ENCODE data around the gene SLC39A11.

DNA sequence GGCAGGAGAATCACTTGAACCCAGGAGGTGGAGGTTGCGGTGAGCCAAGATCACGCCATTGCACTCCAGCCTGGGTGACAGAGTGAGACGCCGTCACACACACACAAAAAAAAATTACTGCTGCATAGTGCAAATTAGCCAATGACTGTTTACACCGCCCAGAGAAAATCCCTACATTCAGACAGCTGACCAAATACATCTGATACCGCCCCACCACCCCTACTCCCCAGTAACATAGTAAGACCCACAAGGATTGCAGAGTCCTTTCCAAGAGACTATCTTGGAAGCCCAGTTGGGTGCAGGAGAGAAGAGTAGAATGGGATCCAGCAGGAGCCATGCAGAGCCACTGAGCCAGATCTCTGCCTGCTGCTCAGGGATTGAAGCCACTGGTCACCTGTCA lies 63.5 kb downstream of the SLC39A11 start:
- TF ChIP-seq, protein P1, sequence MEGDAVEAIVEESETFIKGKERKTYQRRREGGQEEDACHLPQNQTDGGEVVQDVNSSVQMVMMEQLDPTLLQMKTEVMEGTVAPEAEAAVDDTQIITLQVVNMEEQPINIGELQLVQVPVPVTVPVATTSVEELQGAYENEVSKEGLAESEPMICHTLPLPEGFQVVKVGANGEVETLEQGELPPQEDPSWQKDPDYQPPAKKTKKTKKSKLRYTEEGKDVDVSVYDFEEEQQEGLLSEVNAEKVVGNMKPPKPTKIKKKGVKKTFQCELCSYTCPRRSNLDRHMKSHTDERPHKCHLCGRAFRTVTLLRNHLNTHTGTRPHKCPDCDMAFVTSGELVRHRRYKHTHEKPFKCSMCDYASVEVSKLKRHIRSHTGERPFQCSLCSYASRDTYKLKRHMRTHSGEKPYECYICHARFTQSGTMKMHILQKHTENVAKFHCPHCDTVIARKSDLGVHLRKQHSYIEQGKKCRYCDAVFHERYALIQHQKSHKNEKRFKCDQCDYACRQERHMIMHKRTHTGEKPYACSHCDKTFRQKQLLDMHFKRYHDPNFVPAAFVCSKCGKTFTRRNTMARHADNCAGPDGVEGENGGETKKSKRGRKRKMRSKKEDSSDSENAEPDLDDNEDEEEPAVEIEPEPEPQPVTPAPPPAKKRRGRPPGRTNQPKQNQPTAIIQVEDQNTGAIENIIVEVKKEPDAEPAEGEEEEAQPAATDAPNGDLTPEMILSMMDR (IDR thresholded peaks at IDR 0.05): no peak
- peak in 1 of 3 donors; percentile 26 for TF ChIP-seq POLR2A (IDR thresholded peaks at IDR 0.05)

Data from body of pancreas (tissue), 4 donors.